ENCODE results near the gene SYNGAP1.

DNA sequence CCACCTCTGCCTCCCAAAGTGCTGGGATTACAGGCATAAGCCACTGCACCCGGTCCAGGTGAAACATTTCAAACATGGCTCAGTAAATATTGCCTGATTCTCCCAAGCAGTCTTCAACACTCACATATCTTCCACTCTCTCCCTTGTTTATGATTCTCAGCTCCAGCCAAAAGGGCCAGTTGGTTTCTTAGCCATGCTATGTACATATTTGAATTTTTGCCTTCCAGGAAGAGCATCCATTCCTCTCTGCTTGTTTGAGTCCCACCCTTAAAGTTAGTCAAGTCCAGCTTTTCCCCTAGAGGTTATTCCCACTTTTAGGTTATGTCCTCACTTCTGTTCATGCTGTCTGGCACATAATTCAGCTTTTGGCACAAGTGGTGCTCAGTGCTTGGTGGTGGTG, 22.3 kb upstream of the SYNGAP1 start:
- TF ChIP-seq EZH2 (IDR thresholded peaks at IDR 0.05; ENCODE audit: insufficient read depth, poor library complexity, severe bottlenecking): no peak
- TF ChIP-seq EZH2phosphoT487 (IDR thresholded peaks at IDR 0.05; ENCODE audit: insufficient read depth, low read depth): no peak

Data from GM23248 (cell line).